Measurements from ENCODE around the gene SPATA31C1. TPM values are rescaled to one million over a fixed set of nuclear protein-coding genes. Genes with fewer than 3 reads are reported as not detected.

Gene SPATA31C1
- total RNA-seq, 1 experiment from 2014 or later, result 0.15 TPM

GRCh38 chr9:87896891-87897290 is 20.9 kb upstream of the SPATA31C1 start:
- no peak overlapping the region for H3K27ac ChIP-seq (ENCODE audit: insufficient read length, low read depth, low read length)
- H2BK5ac ChIP-seq (ENCODE audit: insufficient read length, low read length), result no peak overlapping the region
- no peak overlapping the region for H2BK15ac ChIP-seq (ENCODE audit: low read depth, low read length)
- DNase-seq, result no peak
- H3K79me1 ChIP-seq (ENCODE audit: insufficient read depth, low read depth, low read length, poor library complexity, severe bottlenecking), result no peaks in the 10 kb centered on the region
- Mint-ChIP-seq H3K4me3 (no peak overlapping the region), H3K4me1 (no peaks in the 10 kb centered on the region), H3K9me3 (peaks cover 15 to 16% of the 10 kb centered on the region in 2 experiments), H3K36me3 (ENCODE audit: insufficient read depth in 1 of 3, low read depth in 3 of 3) (peaks cover 5 to 9% (median 9%) of the 10 kb centered on the region in 3 experiments; a peak in 6 of 7 replicates), H3K27ac (no peak overlapping the region), H3K27me3 (ENCODE audit: low read depth) (no peaks in the 10 kb centered on the region; the same call in 1 of the 2 replicates)
- no peak overlapping the region for H3K56ac ChIP-seq (ENCODE audit: insufficient read length, low read depth, low read length)
- H3K9ac ChIP-seq (ENCODE audit: extremely low read depth, insufficient read length, low read length), result no peak overlapping the region
- H3K23me2 ChIP-seq (ENCODE audit: insufficient read length, low read depth, low read length, poor library complexity, severe bottlenecking), result no peaks in the 10 kb centered on the region
- no peak overlapping the region for H4K91ac ChIP-seq (ENCODE audit: insufficient read length, low read depth, low read length)
- no peak overlapping the region for H2BK12ac ChIP-seq (ENCODE audit: insufficient read length, low read depth, low read length)
- no peak overlapping the region for H3K4me2 ChIP-seq (ENCODE audit: insufficient read depth, insufficient read length, low read length)
- no peaks in the 10 kb centered on the region for H3K79me2 ChIP-seq (ENCODE audit: insufficient read depth, low read length)
- H2AFZ ChIP-seq (ENCODE audit: low read length), result no peak overlapping the region
- no peak overlapping the region for H2BK120ac ChIP-seq (ENCODE audit: low read depth, low read length, poor library complexity, severe bottlenecking)
- no peak overlapping the region for H4K5ac ChIP-seq (ENCODE audit: insufficient read length, low read depth, low read length)
- no peak overlapping the region for H2AK5ac ChIP-seq (ENCODE audit: insufficient read length, low read length)
- no peak overlapping the region for H2BK20ac ChIP-seq (ENCODE audit: low read depth, low read length, poor library complexity, severe bottlenecking)
- no peak overlapping the region for H4K8ac ChIP-seq (replicated peaks; ENCODE audit: insufficient read length, low read depth, low read length)
- H3K4me1 ChIP-seq (ENCODE audit: insufficient read depth, low read length), result no peaks in the 10 kb centered on the region
- H3T11ph ChIP-seq (ENCODE audit: low read length), result no peak overlapping the region
- no peak overlapping the region for H3K18ac ChIP-seq (ENCODE audit: insufficient read length, low read depth, low read length)
- H4K20me1 ChIP-seq (ENCODE audit: control insufficient read depth, insufficient read depth, insufficient read length), result no peaks in the 10 kb centered on the region
- TF ChIP-seq CTCF (conservative IDR thresholded peaks at IDR 0.05), result no peak
- H3K9me3 ChIP-seq (ENCODE audit: control insufficient read depth, low read depth, low read length), result no peaks in the 10 kb centered on the region
- no peak overlapping the region for H3K14ac ChIP-seq (ENCODE audit: insufficient read depth, low read length)
- H3K23ac ChIP-seq (ENCODE audit: insufficient read length, low read depth, low read length), result no peak overlapping the region
- H3K27me3 ChIP-seq (ENCODE audit: insufficient read depth, low read length), result no peaks in the 10 kb centered on the region
- no peak overlapping the region for H3K4ac ChIP-seq (ENCODE audit: low read depth, low read length)

Data from H9 (cell line).